HG02763 (cell line): ENCODE data around the gene ATRN.
"Not testable (repeated sequence)": the region's sequence is repeated elsewhere in the genome, so short reads cannot be mapped to it uniquely, and the experiment has no call there.

Experiments
- ATAC-seq: cut with Tn5 transposase; IDR thresholded peaks from one replicate; pipeline ENCODE4 v1.9.1; 2021; ENCODE audit warnings: mild to moderate bottlenecking, moderate library complexity; ENCODE audit not compliant: unreplicated experiment

ATRN gene

GRCh38 chr20:3465301-3465700 is 5.5 kb upstream of the ATRN start:
- no peak for ATAC-seq

GRCh38 chr20:3470208-3470626 is 601 bp upstream of the ATRN start:
- ATAC-seq = no peak

- ATAC-seq = no peak
Measured at GRCh38 chr20:3471397-3472021, 691 bp downstream of the ATRN start.

- ATAC-seq = no peak
Measured at GRCh38 chr20:3472105-3472504, 1.3 kb downstream of the ATRN start.

GRCh38 chr20:3473324-3473723 is 2.5 kb downstream of the ATRN start:
- no peak for ATAC-seq

GRCh38 chr20:3473944-3474343 is 3.1 kb downstream of the ATRN start:
- ATAC-seq = no peak

- ATAC-seq = not testable (repeated sequence)
Measured at GRCh38 chr20:3477003-3477860, 6.4 kb downstream of the ATRN start.

- ATAC-seq = no peak
Measured at GRCh38 chr20:3477861-3478544, 7.2 kb downstream of the ATRN start.

GRCh38 chr20:3479025-3479424 is 8.2 kb downstream of the ATRN start:
- no peak for ATAC-seq

- ATAC-seq = no peak
Measured at GRCh38 chr20:3479759-3480615, 9.2 kb downstream of the ATRN start.

GRCh38 chr20:3483309-3483708 is 12.5 kb downstream of the ATRN start:
- no peak for ATAC-seq

- ATAC-seq = no peak
Measured at GRCh38 chr20:3483784-3484183, 13.0 kb downstream of the ATRN start.

- ATAC-seq = no peak
Measured at GRCh38 chr20:3485913-3486312, 15.1 kb downstream of the ATRN start.

GRCh38 chr20:3486850-3487249 is 16.0 kb downstream of the ATRN start:
- ATAC-seq = no peak

GRCh38 chr20:3492669-3493068 is 21.9 kb downstream of the ATRN start:
- ATAC-seq = no peak

- no peak for ATAC-seq
Measured at GRCh38 chr20:3494218-3494617, 23.4 kb downstream of the ATRN start.

GRCh38 chr20:3502878-3503277 is 32.1 kb downstream of the ATRN start:
- ATAC-seq = no peak

- ATAC-seq = no peak
Measured at GRCh38 chr20:3505148-3505547, 34.3 kb downstream of the ATRN start.

GRCh38 chr20:3509064-3509463 is 38.2 kb downstream of the ATRN start:
- ATAC-seq = no peak

- ATAC-seq = no peak
Measured at GRCh38 chr20:3510110-3510509, 39.3 kb downstream of the ATRN start.

GRCh38 chr20:3512239-3512638 is 41.4 kb downstream of the ATRN start:
- not testable (repeated sequence) for ATAC-seq
